Astrocyte of the cerebellum (primary cell): Measurements from ENCODE around the gene TMEM145.

Experiments
- DNase-seq: peaks from one replicate; pipeline ENCODE4 v3.0.0-alpha.2; 2011; ENCODE audit warnings: low read depth
- H3K4me3 ChIP-seq: 2 replicates; pipeline ENCODE4 v1.5.1; 2011; ENCODE audit warnings: mild to moderate bottlenecking, low read depth, low read length, moderate library complexity
- in situ Hi-C: cut with HindIII; loops from 2 replicates; pipeline ENCODE4 v1.10.0; 2017; ENCODE audit warnings: low sequenced_read_pairs
- TF ChIP-seq, protein P1 (sequence below): IDR thresholded peaks from 2 replicates; pipeline ENCODE4 v1.5.1; 2012; ENCODE audit warnings: low read length, low read depth, moderate library complexity, mild to moderate bottlenecking; ENCODE audit errors: missing control alignments

TMEM145 gene

DNA sequence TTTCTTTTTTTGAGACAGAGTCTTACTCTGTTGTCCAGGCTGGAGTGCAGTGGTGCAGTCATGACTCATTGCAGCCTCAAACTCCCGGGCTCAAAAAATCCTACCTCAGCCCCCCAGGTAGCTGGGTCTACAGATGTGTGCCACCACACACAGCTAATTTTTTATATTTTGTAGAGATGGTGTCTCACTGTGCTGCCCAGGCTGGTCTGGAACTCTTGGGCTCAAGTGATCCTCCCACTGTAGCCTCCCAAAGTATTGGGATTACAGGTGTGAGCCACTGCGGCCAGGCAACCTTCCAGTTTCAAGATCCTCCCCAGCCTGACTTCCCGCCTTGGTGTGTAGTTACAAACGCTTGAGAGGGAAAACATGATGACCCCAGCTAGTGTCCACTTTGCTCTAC, 54.8 kb downstream of the TMEM145 start:
- in situ Hi-C loops: no loop called here
- no peak overlapping the region for H3K4me3 ChIP-seq
- TF ChIP-seq, protein P1, sequence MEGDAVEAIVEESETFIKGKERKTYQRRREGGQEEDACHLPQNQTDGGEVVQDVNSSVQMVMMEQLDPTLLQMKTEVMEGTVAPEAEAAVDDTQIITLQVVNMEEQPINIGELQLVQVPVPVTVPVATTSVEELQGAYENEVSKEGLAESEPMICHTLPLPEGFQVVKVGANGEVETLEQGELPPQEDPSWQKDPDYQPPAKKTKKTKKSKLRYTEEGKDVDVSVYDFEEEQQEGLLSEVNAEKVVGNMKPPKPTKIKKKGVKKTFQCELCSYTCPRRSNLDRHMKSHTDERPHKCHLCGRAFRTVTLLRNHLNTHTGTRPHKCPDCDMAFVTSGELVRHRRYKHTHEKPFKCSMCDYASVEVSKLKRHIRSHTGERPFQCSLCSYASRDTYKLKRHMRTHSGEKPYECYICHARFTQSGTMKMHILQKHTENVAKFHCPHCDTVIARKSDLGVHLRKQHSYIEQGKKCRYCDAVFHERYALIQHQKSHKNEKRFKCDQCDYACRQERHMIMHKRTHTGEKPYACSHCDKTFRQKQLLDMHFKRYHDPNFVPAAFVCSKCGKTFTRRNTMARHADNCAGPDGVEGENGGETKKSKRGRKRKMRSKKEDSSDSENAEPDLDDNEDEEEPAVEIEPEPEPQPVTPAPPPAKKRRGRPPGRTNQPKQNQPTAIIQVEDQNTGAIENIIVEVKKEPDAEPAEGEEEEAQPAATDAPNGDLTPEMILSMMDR: no peak
- DNase-seq: no peak

GRCh38 chr19:42368360-42368759, 55.3 kb downstream of the TMEM145 start:
- TF ChIP-seq, protein P1: no peak
- no peak for DNase-seq
- H3K4me3 ChIP-seq: no peak overlapping the region
- in situ Hi-C loops: no loop called here

GRCh38 chr19:42368765-42369164, 55.7 kb downstream of the TMEM145 start:
- no peak overlapping the region for H3K4me3 ChIP-seq
- TF ChIP-seq, protein P1: no peak
- no peak for DNase-seq
- in situ Hi-C loops: no loop called here

GRCh38 chr19:42369433-42370067, 56.4 kb downstream of the TMEM145 start:
- TF ChIP-seq, protein P1: no peak
- no peak for DNase-seq
- no peak overlapping the region for H3K4me3 ChIP-seq
- in situ Hi-C loops: no loop called here

- no peak overlapping the region for H3K4me3 ChIP-seq
- in situ Hi-C loops: no loop called here
- TF ChIP-seq, protein P1: no peak
- DNase-seq: no peak
Observed at GRCh38 chr19:42370068-42370520, 57.0 kb downstream of the TMEM145 start.

DNA sequence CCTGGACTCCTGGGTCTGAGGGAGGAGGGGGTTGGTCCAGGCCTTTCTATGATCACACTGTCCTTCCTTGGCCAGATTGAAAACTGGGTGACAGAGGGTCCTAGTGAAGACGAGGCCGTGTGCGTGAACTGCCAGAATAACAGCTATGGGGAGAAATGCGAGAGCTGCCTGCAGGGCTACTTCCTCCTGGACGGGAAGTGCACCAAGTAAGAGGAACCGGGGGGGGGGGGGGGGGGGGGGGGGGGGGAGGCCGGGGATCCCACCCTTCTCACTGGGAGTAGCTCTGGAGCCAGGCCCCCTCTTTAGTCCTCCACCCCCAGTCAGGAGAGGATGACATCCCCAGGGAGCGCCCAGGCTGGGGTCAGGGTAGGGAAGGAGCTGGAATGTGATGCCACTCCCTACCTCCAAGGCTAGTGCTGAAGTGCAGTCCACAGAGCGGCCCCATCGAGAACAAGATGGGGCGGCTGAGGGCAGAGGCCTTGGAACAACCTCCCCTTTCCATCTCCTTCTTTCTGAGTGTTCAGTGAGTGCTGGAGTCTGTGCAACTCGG, 57.6 kb downstream of the TMEM145 start:
- TF ChIP-seq, protein P1: no peak
- in situ Hi-C loops: no loop called here
- no peak for DNase-seq
- H3K4me3 ChIP-seq: no peak overlapping the region
